GM04503 (cell line): ENCODE data around the gene ANKRD33.

Experiments used
- DNase-seq: peaks from one replicate; pipeline ENCODE4 v3.0.0-alpha.2; 2012; ENCODE audit warnings: low read depth

Gene ANKRD33

DNA sequence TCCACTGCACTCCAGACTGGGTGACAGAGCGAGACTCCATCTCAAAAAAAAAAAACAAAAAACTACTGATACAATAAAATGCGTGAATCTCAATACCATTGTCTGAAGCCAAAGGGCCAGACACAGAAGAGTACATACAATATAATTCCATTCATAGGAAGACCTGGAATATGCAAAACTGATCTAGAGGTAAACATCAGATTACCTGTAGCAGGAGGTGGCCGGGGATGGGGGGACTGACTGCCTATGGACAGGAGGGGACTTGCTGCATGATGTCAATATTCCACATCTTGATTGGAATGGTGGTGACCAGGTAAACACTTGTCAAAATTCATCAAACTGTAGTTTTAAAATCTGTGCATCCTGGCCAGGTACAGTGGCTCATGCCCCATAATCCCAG, 26.9 kb upstream of the ANKRD33 start:
- no peak for DNase-seq

DNA sequence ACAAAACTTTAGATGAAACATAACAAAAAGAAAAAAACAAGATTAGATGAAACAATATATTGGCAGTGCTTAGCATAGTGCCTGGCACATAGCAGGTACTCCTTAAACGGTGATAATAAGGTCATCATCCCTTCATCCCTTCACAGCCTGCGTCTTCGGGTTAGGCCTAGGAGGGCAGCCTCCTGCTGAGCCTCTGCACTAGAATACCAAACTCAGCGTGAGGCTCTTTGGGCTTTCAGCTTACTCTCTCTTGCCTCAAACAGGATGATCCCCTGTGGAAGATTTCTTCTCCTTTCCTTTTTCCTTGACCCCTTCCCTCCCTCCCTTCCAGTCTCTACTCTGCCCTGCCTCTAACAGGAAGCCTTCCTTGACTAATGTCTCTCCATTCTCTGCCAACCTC, 25.0 kb upstream of the ANKRD33 start:
- DNase-seq = no peak

DNA sequence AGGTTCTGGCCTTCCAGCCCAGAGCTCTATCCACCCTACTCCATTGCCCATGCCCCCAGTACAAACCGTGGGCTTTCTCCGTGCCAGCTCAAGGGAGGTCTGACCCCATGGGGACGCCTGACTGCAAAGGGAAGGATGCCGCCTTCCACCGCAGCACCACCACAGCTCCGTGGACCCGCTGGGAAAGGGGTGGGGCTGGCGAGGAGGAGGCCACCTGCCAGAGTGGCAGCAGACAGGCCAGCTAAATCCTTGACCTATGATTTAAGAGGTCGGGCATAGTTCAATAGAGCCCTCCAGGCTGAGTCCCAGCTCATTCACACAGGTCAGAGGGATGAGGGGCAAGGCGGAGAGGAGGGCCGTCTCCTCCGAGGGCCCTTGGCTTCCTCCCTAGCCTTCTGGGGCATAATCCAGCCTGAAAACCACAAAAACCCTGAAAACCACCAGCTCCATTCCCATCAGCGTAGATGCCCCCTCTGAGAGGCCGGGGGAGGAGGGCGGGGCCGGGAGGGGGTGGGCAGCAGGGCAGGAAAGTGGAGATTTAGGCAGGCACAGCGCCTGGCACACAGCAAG, 24.5 kb upstream of the ANKRD33 start:
- DNase-seq = no peak

DNA sequence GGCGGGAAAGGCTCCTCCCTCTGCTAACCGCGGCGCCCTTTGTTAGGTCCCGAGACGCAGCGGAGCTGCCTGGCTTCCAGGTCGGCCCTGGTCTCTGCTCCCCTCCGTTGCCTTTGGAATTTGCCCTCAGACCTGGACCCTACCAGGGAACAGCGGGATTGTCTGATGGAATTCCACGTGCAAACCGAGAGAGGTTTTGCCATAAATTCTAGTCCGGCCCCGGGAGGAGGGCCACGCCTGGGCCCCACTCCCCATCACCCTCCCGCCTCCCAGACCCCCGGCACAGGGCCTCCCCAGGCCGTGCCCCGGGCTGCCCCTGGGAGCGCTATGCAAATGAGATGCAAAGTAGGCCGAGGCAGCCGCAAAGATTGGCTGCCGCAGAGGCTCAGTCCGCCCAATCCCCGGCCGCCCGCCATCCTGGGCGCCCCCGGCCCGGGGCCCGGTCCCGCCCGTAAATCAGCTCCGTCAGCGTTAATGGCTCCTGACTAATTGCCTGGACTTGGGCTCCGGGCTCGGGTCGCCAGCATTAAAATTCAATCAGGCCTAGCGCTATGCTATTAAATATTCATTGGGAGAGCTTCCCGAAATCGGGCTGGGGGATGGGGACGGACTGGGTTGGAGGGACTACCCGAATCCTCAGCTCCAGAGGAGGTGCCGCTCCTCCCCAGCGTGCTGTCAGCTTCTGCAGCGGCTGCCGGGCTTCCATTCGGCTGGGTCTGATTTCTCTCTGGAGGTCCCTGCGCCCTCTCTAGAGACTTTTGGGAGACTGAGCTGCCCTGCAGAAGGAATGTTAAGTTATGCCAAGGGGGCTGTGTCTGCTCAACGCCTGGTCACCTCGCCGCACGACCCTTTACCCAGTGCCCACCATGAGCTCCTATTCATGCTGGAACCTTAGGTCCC, 23.7 kb upstream of the ANKRD33 start:
- no peak for DNase-seq

DNA sequence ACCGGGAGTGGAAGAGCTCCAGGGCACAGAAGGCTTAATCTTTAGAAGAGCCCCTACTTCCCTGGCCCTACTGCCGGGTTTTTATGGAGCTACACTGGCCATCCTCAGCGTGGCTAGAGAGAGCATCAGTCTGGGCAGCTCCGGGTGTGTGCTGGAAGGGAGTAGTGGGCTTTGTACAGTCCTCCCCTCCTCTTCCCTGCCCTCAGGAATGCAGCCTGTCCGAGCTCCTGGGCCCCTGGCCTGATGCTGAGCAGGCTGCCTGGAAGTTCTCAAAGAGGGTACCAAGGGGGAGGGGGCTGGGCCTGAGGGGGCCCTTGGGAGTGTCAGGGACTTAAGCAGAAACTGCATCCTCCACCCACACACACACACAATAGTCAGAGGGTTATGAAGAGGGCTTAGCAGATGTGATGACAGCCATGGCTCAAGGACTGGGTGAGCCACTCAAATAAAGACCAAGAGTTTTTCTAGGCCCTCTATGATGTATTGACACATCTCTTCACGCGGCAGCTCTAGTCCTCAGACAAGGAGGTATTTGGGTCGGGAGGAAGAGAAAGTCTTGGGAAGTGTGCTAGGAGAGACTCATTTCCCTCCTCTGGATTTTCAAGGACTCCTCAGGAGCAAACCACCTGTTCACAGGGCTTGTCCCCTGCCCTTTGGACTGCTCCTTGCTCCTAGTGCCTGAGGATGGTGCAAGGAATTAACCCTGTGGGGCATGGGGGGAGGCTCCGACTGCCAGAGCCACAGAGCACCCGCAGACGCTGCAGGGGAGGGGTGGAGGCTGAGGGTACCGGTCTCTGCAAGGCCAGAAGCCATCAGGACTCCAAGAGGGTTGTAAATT, 22.9 kb upstream of the ANKRD33 start:
- no peak for DNase-seq

DNA sequence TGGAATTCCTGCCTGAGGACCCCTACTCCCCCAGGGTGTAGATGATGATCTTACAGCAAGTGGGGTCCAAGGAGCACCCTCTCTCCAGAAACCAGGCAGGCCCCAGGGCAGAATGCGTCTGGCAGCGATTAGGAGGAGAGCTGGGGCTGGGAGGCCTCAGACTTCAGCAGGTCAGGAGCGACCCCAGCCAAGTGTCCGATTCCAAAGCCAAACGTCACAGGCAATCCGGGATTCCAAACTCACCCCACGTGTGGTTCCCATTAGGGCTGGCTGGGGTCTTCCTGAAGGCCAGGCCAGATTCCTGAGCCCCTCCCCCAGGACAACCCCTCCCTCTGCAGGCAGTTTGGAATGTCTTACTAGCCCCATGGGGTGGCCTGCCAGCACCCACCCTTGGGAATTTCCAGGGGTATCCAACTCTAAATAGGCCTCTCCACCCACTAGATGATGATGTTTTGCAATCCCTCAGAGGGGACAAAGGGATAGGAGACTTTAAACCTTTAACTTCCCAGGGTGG, 22.1 kb upstream of the ANKRD33 start:
- no peak for DNase-seq

DNA sequence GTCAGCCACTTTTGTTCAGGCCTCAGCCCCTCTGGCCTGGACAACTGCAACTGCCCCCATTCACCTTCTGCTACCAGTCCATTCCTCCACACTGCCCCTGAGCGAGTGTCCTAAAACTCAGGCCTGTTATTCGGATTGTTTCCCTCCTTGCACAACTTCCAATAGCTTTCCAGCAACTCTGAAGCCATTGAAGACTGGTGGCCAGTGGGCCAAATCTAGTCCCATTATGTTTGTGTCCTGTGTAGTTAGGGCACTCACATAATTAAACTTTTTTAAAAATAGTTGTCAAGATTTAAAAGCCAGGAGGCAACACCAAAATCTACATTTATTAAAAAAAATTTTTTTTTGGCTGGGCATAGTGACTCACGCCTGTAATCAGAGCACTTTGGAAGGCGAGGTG, 21.6 kb upstream of the ANKRD33 start:
- no peak for DNase-seq

DNA sequence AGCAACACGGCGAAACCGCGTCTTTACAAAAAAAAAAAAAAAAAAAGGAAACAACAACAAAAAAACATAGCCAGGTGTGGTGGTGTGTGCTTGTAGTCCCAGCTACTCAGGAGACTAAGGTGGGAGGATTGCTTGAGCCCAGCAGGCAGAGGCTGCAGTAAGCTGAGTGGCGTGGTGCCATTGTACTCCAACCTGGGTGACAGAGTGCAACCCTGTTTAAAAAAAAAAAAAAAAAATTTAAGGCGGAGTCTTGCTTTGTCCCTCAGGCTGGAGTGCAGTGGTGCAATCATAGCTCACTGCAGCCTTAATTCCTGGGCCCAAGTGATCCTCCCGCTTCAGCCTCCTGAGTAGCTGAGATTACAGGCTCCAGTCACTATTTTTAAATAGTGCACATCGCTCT, 21.1 kb upstream of the ANKRD33 start:
- DNase-seq = no peak

DNA sequence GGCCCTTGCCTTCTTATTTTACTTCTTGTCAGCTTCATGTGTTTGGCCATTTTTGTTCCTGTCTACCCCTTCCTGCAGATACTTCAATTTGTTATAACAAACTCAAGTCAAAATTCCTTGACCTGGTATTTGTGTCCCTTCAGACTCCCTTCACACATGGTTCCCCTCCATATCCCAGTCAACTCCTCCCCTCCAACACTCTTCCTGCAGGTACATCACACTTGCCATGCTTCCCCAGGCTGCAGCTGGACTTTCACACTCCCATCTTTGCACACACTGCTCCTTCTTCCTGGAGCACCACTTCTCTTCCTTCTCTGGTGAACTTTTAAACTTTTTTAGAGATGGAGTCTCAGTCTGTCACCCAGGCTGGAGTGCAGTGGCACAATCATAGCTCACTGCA, 20.5 kb upstream of the ANKRD33 start:
- DNase-seq = no peak

DNA sequence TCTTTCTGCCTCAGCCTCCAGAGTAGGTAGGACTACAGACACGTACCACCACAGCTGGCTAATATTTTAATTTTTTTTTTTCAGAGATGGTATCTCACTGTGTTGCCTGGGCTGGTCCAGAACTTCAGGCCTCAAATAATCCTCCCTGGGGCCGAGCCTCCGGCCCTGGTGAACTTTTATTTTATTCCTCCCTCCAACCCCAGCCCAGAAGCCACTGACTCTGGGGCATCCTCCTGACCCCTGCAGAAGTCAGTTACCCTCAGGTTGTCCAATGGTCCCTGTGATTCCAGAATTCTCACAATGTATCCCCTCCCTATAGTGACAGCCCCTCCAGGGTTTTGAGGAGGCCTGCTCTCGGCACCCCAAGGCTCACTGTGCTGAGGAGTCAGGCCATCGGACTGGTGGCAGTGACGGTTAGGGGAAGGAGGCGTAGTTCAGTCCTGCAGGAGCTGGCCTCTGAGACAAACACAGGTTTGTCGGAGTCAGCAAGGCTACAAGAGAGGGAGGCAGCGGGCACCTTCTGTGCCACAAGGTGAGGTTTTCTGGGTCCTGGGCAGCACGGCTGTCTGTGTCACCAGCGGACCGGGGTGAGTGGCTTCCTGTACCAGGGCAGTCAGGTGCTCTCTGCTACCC, 20.0 kb upstream of the ANKRD33 start:
- DNase-seq = no peak

DNA sequence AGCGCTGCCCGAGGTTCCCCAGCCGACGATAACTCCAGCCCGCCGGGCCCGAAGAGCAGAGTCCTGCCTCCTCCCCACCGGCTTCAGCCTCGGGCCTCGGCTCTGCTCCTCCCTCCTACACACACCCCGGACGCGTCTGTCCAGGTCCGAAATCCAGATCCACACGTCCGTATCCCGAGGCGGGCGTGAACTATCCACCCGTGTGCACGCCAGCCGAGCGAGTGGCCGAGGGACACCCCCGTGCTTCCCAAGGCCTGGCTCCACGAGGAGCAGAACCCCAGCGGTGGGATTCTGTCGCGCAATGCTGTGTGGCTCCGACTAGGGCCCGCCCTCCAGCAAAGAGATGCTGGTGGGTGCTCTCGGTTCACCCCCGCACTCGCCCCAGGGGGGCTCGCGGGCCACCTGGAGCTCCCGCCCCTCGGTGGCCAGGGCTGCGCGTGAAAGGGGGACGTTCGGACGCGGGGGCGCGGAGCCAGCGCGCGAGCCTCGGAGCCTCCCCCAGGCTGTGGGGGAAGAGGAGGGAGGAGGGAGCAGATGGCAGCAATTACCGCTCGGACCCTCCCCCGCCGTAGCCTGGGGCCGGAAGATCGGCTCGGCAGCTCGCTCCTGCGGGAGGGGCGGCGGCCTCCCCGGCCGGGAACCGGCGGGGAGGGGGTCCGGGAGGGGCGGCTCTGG, 18.9 kb upstream of the ANKRD33 start:
- DNase-seq = no peak

DNA sequence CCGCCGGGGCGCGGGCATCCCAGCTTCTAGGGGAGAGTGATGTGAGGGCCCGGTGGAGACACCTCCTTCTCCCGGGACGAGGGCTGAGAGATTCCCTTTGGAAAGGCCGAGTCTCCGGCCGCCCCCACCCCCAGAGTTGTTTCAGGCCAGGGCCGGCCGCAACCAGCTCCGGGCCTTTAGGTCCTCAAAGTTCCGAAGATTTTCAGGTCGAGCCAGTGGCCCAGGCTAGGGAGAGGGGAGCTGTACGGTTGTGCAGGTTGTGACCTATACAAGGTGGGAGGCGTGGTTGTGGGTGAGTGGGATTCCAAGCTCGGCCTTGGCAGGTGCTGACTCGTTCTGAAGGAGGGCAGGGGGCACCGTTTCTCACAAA, 18.4 kb upstream of the ANKRD33 start:
- no peak for DNase-seq

DNA sequence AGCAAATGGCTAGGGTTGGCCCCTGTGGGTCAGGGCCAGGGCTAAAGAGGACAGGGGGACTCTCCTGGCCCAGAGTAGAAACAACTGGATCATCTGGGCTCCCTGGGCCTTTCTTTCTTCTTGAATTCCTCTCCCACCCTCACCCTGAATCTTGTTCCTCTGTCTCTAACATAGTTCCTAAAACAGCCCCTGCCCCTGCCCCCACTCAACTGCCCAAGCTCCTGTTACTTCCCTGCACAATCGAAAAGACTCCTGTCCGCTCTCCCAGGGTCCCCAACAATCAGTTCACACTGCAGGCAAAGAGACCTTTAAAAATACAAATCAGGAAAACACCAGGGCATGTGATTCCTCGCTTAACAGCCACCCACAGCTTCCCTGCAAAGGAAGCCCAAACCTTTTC, 18.0 kb upstream of the ANKRD33 start:
- no peak for DNase-seq

DNA sequence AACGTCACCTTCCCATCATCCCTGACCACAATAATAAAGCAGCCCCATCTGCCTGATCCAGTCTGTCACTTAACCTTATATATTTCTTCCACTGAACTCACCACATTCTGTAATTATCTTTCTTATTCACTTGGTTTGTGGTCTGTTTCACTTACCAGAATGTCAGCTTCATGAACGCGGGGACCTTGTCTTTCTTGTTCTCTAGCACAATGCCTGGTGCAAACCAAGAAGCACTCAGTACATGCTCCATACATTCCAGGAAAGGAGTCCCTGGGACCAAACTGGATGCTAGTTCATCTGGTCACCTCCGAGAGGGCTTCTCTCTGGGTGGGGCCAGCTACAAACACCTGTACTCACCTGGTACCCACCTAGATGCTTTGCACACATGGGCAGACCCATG, 17.4 kb upstream of the ANKRD33 start:
- no peak for DNase-seq

DNA sequence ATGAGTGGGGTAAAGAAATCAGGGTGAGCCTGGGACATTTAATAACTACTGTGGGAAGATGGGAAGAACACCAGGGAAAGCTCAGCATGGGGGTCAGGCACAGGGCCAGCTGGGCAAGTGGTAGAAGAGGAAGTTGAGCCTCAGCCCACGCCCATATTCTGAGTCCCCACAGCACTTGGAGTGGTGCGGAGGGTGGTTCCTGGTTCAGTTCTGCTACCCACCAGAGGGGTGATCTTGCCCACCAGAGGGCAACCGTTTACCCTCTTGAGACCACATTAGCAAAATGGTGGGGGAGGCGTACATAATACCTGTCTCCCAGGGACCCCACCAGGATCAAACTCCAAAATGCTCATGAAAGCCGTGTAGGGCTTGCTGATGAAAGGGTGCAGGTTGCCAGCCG, 16.8 kb upstream of the ANKRD33 start:
- no peak for DNase-seq

DNA sequence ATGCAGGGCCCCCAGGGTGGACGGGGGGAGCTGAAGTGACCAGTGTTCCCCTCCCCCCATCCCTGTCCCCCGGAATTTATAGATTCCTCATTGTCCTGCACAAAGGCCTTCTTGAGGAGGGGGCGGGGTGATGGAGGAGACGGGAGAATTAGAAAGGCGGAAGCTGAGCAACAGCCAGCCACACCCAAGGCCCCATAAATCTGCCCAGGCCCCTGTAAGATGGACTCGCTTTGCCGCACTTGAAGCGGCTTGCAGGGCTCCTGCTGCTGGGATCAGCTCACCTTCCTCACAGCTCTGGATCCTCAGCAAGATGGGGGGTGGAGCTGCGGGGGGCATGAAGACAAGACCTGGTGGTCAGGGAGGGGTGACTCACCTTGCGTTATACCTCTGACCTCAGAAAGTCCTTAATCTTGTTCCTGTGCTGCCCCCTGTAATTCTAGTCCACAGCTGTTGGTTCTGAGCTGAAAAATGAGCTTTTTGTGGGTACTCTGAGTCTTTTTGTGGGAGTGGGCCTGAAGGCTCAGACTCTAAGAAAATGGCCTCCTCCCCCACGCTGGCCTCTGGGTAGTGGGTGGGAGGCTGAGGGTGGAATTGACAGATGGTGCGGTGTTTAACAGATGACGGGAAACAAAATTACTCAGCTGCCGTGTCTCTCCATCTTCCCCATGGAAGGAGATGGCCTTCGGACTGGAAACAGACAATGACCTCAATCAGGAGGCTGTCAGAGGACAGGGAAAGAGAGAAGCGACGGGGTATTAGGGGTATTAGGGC, 15.8 kb upstream of the ANKRD33 start:
- DNase-seq = no peak

DNA sequence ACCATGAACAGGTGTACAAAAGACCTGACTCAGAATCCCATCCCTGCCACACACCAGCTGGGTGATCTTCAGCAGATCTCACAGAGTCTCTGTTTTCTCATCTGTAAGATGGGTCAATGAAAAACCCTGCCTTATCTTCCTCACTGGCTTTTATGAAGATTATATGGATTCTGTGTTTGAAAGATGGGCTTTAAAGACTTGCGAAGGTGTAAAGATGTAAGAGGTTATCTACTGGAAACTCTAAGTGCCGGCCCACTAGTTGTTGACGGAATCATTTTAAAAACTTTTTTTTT, 15.3 kb upstream of the ANKRD33 start:
- no peak for DNase-seq

DNA sequence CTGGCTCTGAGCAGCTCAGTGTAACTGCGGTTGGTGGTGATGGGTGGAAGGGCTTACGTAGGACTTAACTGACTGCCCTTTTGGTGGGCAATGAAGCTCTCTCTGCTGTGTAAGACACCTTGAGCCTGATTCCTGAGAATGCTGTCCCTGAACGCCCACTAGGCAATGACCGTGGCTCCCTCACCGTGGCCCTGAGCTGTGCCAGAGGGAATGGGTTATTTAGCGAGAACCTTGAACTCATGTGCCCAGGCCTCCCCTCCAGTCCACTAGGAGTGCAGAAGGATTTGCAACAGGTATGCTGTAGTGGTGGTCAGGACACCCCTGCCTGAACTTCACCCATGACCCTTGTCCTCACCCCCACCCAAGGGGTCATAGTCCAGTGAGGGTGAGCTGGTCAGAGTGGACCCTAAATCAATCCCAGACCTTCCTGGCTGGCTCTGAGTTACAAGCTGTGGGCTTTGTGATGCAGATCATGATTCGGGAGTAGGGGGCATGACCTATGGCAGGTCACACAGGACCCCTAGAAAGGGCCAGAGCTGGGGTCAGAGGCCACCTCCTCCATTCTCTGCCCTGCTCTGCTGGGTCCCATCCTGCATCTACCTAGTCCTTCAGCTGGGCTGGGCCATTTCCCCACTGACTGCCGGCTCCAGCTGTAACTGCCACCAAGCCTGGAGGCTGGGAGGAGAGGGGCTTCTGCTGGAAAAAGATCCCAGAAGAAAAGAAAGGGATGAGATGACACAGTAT, 14.5 kb upstream of the ANKRD33 start:
- DNase-seq = no peak

DNA sequence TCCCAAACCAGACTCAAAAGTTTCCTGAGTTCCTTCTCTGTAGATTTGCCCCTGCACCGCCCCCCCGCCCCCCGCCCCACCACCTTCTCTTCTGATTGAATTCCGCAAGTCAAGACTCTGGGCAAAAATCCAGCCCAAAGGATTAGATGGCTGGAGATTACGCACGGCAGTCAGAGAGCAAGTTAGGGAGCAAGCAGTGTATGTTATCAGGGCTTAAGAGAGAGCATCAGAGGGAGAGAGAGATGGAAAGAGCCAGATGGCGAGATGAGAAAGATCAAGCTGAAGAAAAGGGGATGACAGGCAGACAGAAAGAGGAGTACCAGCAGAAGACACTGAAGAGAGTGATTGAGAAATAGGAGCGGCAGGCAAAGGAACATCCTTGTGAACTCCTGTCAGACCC, 13.9 kb upstream of the ANKRD33 start:
- DNase-seq = no peak

DNA sequence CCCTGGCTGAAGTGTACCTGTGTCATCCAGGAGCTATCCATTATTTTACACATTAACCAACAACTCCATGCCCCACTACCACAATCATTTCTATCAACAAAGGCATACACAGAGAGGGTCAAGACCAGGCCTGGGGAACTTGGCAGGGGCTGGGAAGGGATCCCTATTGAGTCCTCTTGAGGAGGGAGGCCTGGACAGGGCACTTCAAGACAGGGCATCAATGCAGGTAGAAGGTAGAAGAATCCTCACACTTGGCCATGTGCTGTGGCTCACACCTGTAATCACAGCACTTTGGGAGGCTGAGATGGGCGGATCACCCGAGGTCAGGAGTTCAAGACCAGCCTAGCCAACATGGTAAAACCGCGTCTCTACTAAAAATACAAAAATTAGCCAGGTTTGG, 13.4 kb upstream of the ANKRD33 start:
- no peak for DNase-seq

DNA sequence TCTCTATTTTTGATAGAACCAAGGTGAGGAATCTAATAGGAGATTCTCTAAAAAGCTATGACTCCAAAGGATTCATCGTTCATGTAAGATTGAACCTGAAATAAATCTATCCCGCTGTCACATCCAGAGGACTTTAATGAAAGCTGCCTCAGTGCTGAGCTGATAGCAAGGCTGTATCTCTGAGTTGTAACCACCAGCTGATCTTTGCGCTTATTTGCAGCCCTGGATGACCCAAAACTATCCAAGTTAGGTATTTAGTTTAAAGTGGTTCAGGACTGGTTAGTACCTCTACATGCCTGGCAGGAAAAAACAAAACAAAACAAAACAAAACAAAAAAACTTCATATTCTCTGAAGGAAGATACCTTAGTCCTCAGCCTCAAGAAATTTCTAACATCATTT, 8.8 kb upstream of the ANKRD33 start:
- no peak for DNase-seq
